ENCODE measurements around the gene EEF1AKMT4.

DNA sequence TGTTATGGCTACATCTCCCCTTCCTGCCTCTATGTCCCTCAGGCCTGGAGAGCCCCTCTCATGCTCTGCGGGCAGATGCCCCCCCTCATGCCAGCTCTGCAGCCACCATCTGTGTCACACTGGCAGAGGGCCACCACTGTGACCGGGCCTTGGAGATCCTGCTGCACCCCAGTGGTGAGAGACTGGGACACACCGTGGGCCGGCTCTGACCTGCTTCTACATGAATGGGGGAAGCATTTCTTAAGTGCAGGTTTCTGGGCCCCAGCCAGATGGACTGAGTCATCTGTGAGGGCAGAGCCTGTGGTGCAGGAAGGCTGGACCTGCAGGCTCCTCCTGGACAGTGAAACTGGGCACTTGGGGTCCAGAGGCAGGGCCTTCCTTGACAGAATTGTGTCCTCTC, 15.2 kb upstream of the EEF1AKMT4 start:
- TF ChIP-seq, protein P1, sequence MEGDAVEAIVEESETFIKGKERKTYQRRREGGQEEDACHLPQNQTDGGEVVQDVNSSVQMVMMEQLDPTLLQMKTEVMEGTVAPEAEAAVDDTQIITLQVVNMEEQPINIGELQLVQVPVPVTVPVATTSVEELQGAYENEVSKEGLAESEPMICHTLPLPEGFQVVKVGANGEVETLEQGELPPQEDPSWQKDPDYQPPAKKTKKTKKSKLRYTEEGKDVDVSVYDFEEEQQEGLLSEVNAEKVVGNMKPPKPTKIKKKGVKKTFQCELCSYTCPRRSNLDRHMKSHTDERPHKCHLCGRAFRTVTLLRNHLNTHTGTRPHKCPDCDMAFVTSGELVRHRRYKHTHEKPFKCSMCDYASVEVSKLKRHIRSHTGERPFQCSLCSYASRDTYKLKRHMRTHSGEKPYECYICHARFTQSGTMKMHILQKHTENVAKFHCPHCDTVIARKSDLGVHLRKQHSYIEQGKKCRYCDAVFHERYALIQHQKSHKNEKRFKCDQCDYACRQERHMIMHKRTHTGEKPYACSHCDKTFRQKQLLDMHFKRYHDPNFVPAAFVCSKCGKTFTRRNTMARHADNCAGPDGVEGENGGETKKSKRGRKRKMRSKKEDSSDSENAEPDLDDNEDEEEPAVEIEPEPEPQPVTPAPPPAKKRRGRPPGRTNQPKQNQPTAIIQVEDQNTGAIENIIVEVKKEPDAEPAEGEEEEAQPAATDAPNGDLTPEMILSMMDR (IDR thresholded peaks at IDR 0.05; ENCODE audit: low read depth, low read length): no peak
- no peak for TF ChIP-seq EZH2phosphoT487 (IDR thresholded peaks at IDR 0.05; ENCODE audit: low read depth)
